Glomerular visceral epithelial cell (primary cell): ENCODE results near the gene H6PD.
A peak's percentile ranks its signal among the peaks of the same experiment; 100 is the strongest.

ENCODE experiments used
- DNase-seq: peaks from one replicate; pipeline ENCODE4 v3.0.0-alpha.2; 2016; ENCODE audit errors: extremely low spot score

The H6PD gene

DNA sequence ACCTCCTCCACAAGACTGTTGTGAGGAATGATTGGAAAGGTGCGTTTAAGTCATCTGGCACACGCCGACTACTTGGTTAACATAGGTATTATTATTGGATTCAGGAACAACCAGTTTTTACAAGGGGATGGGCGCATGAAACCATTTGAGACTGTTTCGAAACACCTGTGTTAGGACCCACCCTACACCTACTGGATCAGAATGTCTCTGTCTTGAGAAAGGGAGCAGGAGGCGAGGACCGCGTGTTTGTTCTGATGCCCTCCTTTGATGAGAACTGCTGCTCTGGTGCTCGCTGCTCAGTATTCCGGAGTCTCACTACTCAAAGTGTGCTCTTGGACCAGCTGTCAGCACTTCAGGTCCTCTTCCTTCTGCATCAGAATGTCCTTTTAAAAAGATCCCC lies 7.3 kb downstream of the H6PD start:
- no peak for DNase-seq

DNA sequence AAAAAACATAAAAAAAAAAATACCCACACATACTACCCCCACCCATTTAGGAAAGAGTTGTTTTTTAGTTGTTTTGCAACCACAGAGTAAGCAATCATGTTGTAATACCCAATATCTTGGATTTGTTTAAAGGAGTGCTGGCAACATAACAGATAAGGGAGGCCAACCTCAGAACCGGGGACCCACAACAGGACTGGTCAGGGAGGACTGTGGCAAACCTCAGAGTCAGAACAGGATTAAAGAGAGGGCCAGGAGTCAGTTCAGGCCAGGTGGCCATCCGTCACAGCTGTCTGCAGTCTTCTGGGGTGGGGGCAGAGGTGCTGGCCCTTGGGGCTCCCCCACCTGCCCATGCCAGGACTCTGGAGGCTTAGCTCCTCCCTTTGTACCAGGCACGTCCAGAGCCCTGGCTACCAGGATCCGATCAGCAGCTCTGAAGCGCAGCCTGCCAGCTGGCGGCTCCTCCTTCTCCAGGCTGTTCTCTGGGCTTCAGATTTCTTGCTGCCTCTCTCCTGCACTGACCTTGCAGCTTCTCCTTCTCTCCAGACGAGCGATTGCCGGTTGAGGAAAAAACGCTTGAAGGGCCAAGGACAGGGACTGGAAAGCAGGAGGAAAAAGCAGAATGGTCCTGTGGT lies 7.9 kb downstream of the H6PD start:
- no peak for DNase-seq

DNA sequence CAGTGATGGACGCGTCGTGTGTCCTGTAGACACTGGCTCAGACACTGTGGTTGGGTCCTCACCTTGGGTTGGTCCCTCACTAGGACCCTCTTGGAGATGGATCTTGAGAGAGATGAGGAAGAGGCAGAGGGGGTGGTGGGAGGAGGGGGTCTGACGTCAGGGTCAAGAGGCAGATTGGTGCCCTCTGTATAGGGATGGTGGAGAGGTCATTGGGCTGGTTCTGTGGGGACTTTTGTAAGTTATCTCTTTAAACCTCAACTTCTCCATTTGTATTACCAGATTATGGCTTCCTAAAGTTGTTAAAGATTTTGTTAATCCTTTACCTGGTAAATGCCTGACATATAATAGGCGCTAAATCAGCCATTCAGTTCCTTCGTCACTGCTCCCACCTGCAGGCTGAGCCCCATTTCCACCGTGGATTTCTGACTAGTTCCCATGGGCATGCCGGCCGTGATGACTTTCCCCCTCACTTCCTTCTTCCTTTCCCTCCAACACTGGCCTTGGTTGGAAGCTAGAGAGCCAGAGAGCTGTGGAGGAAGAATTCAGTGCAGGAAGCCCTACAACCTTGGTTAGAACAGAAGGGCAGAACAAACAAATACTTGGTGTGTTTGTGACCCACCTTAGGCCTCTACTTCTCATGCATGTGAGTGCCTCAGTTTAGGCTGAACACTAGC lies 8.6 kb downstream of the H6PD start:
- DNase-seq, result no peak

DNA sequence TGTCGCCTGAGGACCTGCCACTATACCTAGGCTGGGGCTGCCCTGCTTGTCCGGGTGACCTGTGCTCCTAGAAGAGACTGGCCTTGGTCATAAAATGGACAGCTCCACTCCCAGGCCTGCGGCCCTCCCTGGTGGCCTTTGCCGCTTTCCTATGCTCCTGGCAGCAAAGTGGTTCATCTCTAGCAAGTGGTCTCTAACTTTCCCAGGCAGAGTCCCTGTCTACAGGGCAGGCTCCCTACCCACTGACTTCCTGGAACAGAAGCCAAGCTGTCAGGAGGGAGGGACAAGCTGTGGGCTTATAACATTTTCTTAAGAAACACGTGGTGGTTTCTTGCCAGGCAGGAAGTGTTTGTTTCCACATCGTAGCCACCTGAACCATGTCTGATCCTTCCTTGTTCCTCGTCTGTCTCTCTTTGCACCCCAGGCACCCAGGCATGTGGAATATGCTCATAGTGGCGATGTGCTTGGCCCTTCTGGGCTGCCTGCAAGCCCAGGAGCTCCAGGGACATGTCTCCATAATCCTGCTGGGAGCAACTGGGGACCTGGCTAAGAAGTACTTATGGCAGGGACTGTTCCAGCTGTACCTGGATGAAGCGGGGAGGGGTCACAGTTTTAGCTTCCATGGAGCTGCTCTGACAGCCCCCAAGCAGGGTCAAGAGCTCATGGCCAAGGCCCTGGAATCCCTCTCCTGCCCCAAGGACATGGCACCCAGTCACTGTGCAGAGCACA lies 10.1 kb downstream of the H6PD start:
- peak; percentile 50 for DNase-seq

DNA sequence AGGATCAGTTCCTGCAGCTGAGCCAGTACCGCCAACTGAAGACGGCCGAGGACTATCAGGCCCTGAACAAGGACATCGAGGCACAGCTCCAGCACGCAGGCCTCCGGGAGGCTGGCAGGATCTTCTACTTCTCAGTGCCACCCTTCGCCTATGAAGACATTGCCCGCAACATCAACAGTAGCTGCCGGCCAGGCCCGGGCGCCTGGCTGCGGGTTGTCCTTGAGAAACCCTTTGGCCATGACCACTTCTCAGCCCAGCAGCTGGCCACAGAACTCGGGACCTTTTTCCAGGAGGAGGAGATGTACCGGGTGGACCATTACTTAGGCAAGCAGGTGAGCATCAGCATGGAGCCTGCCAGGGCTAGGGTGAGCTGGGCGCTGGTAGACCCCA lies 10.7 kb downstream of the H6PD start:
- no peak for DNase-seq

DNA sequence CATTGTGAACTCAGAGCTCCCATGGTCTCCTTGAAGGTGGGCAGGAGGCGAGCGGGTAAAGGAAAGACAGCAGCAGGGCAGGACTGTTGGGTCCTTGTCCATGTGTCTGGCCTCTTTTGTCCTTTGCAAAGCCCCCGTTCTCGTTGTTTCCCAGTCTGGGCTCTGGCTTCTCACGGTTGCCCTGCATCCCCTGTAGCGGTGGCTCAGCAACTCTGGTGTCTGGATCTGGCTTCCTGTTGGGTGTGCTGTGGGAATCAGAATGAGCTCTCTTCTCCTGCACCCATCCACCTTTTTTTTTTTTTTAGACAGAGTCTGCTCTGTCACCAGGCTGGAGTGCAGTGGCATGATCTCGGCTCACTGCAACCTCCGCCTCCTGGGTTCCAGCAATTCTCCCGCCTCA lies 11.1 kb downstream of the H6PD start:
- DNase-seq, result no peak

DNA sequence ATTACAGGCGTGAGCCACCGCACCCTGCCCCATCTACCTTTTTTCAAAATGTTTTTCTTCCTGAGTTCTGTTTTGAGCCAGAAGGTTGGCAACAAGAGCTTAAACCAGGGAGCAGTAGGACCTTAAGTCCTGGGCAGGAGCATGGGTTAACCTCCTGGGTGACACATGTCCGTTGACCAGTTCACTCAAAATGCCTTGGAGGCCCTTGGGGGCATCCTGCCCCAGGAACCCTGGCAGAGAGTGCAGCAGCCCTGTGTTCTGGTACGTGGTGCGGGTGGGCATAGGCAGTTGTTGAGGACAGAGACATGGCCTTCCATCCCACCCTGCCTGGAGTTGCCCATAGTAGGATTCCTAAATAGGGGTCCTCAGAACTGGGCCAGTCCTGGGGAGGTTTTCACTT lies 11.6 kb downstream of the H6PD start:
- DNase-seq, result no peak

DNA sequence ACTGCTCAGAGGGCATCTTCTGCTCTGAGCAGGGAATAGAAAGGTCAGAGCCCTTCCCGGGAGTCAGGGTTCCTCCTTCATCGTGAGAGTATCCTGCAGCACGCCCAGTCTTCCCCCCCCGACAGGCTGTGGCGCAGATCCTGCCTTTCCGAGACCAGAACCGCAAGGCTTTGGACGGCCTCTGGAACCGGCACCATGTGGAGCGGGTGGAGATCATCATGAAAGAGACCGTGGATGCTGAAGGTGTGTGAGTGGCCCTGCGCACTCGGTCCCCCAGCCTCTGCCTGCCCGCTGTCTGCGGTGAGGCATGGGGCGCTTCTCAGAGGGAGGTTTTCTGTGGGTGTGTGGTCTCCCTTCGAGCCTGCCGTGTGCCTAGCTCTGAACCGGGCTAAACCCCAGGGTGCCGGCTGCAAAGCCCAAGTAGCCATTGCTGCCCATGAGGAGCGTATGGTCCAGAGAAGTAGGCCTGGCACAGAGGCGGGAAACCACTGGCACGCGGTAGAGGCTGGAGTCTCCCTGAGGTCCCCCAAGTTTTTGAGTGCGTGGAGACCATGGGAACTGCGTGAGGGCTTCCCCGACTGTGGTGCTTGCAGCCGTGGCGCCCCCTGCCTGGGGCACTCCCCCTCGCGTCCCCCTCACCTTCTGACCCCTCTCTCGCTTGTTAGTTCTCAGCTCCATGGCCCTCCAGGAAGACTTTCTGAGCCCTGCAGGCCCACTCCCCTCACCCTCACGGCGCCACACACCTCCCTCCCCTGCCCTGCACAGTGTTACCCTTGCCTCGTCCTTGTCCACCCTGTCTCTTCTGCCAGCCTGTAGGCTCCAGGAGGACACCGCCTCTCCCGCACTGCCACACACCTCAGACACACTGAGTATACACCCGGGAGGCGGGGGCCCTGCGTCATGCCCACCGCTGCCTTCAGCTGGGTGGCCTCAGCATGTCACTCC lies 12.5 kb downstream of the H6PD start:
- no peak for DNase-seq

DNA sequence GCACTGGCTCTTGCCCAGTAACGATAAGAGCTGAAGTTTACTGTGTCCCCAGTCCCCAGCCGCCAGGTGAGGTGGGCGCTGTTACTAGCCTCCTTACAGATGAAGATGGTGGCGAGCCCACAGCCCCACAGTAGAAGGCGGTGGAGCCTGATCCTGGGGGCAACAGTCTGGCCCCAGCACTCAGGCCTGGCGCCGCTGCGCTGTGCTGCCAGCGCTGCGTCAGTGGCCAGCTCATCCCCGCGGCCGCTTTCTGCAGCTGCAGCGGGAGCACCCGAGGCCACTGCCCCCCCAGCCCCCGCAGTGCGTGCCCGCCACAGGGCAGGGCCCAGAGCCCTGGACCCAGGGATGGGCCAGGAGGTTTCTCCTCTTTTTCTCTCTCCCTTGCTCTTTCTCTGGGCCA lies 13.3 kb downstream of the H6PD start:
- no peak for DNase-seq

DNA sequence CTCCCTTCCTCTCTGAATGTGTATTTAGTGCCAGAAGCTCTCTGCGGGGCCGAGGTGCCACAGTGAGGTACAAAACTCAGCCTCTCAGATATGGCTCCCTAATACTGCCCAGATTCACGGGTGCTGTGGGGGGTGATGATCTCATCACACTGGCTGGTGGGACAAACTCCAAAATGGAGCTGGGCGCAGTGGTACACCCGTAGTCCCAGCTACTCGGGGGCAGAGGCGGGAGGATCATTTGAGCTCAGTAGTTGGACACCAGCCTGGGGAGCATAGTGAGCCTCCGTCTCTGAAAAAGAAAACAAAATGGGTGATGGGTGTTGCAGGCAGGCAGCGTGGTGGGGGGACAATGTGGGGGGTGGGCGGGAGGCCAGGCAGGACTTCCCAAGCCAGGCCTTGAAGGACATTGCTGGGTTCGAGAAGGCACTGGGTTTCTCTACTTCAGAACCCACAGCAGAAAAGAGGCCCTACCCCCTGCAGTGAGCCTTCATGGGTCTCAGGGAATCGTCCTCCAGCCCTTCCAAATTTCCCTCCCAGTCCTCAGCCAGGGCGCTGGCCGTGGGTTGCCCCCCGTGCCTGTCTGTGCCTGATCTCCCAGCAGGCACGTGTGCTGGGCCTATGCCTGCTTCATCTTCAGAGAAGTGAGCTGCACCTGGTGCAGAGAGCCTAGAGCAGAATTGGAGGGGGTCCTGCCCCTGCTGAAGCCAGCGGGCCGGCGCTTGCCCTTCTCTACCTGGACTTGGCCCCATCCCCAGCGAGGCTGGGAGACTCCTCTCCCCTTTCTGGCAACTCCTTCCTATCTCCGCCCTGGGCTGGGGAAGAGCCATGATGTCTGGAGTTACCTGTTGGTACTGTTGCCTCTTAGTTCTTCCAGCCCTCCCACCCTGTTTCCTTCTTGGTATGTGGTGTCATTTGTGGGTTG lies 14.0 kb downstream of the H6PD start:
- no peak for DNase-seq

DNA sequence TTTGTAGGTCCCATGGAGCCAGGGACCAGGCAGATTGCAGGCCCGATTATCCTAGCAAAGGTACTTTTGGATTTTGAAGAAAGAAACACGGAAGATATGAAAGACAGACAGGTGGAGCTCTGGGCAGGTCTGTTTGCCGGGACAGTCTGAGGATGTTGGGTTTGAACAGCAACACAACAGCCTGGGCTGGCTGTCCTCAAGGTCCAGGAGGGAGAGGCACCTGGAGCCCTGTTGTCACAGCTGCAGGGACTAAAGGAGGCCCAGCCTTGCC lies 14.6 kb downstream of the H6PD start:
- no peak for DNase-seq

DNA sequence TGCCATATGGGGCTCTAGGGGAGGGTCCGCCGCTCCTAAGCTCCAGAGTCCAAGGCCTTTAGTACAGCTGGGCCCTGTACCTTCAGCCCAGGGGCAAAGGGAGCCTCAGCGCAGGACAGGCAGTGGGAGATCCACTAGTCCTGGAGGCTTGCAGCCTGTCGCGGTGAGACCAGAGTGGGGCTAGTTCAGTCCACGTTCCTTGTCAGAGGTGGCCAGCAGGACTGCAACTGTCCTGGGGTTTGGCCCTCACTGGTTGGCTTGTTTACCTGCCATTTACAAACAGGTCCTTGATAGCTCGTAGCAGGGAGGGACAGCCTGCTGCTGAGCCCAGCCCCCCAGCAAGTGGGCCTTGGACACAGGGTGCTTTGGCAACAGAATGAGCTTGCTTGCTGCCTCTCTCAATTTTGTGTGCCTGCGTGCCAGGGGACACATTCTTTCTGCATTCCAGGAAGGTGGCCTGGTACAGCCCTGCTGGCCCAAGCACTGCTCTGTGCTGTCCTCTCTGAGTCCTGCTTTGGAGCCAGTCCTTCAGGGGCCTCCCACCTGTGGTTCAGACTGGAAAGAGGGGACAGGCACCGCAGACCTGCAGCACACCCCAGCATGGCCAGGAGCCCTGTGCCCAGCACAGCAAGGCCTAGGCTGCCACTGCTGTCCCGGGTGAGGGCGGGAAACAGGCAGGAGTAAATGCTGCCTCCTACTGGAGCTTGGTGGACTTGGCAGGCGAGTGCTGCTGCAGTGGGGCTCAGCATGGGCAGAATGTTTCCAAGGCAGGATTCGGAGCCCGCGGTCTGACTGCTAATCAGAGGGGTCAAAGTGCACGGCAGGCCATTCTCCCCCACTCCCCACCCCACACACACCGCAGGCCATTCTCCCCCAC lies 15.2 kb downstream of the H6PD start:
- DNase-seq, result no peak

DNA sequence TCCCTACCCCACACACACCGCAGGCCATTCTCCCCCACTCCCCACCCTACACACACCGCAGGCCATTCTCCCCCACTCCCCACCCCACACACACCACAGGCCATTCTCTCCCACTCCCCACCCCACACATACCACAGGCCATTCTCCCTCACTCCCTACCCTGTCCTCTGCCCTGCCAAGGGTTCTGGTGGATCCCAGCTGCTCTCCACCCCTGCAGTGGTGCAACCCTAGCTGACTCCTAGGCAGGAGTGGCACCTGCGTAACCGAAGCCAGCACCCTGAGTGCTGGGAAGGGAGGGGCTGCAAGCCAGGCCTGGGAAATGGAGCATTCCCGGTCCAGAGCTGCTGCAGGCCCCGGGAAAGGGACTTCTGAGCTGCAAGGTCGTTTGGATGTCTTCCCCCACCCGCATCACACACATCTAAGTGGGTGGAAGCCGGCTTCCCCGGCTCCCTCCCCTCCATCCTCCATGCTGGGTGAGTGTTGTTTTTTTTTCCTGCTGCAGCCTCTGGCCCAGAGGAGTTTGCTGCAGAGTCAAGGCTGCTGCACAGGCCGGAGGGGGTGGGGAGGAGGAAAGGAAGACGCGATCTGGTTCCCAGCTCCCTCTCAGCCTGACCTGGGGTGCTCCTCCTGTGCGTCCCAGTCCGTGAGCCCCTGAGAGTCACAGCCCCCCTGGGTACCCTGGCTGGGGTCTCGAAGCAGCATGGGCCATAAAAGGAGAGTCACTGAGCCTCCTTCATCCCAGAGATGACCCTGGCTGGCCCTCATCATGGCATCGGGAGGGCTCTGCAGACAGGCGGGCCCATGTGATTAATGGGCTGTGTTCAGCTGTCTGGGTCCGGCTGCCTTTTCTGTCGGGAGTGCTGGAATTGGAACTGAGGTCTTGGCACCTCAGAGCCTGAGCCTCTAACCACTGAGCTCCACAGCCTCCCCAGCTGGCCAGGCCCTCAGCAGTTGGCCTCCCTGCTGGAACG lies 16.1 kb downstream of the H6PD start:
- DNase-seq, result no peak

DNA sequence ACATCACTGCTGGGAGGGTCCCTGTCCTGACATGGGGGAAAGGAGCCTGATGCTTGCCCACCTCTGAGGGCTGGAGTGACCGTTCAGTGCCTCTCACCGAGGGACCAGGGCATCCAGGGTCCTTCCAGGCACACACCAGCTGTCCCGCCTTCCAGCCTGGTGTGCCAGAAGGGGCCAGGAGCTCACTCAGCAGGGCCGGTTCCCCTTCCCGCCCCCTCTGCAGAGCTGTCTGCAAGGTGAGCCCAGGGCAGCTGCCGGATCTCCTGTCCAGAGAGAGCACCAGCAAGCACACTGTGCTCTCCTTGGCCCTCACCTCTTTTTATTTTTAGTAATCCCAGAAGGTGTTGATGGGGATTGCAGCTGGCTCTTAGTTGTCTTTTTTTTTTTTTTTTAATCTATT lies 16.9 kb downstream of the H6PD start:
- no peak for DNase-seq

DNA sequence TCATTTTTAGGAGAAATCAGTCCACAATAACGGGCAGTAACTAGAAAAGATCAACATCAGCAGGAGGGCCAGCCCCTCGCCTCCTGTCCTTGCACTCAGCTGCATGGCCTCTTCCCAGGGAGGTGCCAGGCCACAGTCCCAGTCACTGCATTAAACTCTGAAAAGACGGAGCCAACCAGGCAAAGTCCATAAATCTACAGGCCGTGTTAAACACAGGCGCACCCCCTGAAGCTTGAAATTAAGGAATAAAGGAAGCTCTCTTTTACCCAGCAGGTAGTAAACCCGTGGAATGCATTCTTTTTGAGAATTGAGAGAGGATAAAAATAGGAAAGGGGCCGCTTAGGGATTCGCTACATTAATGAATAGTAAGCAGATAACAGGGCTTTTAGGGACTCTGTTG lies 18.4 kb downstream of the H6PD start:
- DNase-seq, result no peak

DNA sequence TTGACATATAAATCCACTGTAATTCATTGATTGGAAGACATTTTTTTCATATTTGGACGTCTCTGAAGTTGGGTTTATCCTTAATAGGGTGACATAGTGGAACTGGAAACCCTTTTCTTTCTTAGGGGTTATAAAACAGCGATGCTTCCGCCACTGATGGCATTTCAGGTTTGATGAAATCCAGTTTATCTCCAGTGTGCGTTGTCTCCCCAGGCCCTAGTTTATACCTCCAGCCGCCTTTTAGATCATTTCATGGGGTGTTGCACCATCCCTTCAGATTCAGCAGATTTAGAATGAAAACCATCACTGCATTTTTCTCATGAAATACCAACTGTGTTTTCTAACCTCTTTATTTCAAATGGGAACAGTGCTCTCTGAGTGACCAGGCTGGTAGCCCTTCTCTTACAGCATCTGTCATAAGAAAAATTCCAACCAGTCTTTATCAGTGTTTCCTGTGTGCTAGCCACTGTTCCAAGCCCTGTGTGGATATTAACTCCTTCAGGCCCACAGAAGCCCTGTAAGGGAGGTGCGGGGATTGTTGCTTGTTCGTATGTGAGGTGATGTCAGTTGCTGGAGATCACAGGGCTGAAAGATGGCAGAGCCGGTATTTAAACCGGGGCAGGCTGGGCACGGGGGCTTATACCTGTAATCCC lies 19.0 kb downstream of the H6PD start:
- DNase-seq, result no peak

DNA sequence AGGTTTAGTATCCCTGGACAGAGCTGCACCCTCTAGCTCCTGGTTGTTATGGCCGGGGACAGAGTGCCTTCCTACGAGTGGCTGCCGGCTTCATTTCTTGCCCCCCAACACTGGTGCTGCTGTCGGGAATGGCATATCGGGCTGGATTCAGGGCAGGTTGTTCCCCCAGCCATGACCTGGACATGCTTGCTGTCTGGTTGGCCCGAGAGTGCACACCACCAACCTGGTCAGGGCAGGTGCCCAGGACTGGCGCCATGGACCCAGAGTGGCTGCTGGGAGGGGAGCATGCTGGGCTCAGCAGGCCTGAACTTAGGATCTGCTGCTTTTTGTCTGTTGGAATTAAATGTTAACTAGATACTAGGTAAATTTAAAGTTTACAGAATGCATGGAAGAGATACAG lies 21.8 kb downstream of the H6PD start:
- DNase-seq, result no peak

DNA sequence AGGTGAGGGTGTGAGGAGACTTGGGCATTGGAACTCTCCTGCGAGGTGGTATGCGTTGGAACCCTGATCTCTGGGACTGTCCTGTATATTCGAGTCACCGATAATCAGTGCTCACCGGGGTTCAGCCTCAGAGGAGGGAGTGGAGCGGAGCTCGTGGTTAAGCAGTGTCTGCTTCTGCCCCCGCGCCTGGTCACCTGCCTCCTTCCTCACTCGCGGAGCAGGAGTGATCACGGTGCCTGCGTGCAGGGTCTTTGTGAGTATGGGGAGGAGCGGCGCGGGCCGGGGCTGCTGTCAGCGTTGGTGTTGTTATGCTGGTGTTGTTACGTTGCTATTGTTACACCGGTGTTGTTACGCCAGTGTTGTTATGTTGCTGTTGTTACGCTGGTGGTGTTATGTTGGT lies 23.3 kb downstream of the H6PD start:
- no peak for DNase-seq

DNA sequence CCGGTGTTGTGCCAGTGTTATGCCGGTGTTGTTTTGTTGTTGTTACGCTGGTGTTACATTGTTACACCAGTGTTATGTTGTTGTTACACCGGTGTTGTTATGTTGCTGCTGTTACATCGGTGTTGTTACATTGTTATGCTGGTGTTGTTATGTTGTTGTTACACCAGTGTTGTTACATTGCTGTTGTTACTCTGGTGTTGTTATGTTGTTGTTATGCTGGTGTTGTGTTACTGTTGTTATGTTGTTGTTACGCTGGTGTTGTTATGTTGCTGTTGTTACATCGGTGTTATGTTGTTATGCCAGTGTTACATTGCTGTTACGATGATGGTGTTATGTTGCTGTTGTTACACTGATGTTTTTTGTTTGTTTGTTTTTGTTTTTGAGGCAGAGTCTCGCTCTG lies 24.1 kb downstream of the H6PD start:
- DNase-seq, result no peak
